Measurements from ENCODE around the gene SPOCK1. TPM values are rescaled to one million over a fixed set of nuclear protein-coding genes. Genes with fewer than 3 reads are reported as not detected.

SPOCK1 gene
- total and polyA plus RNA-seq, 2 experiments from 2014 or later: 8.2 to 10.5 TPM

DNA sequence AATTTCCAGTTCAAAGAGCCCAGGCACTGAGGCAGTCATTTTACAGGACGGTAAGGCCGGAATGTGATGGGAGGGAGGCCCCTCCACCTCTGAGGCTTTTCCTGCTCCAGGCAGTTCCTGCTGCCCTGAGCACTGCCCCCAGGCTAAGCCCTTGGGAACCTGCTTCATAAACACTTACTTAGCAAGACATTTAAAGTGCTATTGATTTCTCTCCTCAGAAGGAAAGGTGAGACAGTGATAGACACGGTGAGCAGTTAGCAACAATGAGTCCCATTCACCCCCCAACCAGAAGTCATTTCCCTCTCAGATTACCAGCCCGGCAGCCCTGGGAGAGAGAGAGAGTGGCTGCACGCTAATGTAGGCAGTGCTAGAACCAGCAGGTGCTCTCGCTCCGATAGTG, 462.5 kb downstream of the SPOCK1 start:
- ATAC-seq (peak; percentile 85), DNase-seq (ENCODE audit: low spot score) (peak; percentile 72)
- no peaks in the 10 kb centered on the region; the same call in 1 of the 3 replicates for H3K9me3 Mint-ChIP-seq
- no peaks in the 10 kb centered on the region for H3F3A ChIP-seq (replicated peaks; ENCODE audit: low read depth)
- H3K27me3 Mint-ChIP-seq (ENCODE audit: insufficient read depth, low read depth, poor library complexity): peaks cover 4% of the 10 kb centered on the region
- H3K27me3 ChIP-seq (ENCODE audit: insufficient read depth): no peaks in the 10 kb centered on the region
- no peak overlapping the region for H3K4me3 Mint-ChIP-seq
- peaks cover 31% of the 10 kb centered on the region for H3K4me1 ChIP-seq (ENCODE audit: insufficient read depth)
- H3K36me3 ChIP-seq (ENCODE audit: insufficient read depth): peaks cover 3% of the 10 kb centered on the region; the same call in 1 of the 2 replicates
- peak overlapping the region; percentile 66 for H3K4me2 ChIP-seq
- peaks cover 4% of the 10 kb centered on the region; the same call in 2 of the 3 replicates for H3K36me3 Mint-ChIP-seq (ENCODE audit: low read depth)
- no peaks in the 10 kb centered on the region for H4K20me1 ChIP-seq (replicated peaks; ENCODE audit: insufficient read depth)
- no peaks in the 10 kb centered on the region for H3K79me2 ChIP-seq (replicated peaks; ENCODE audit: insufficient read depth)
- peaks cover 62% of the 10 kb centered on the region for H3K4me1 Mint-ChIP-seq
- no peak overlapping the region for H3K4me3 ChIP-seq
- peaks cover 10% of the 10 kb centered on the region; the same call in 1 of the 2 replicates for H3K9me2 ChIP-seq (ENCODE audit: insufficient read depth)
- peak overlapping the region; percentile 83 for H3K27ac Mint-ChIP-seq
- TF ChIP-seq NANOG (IDR thresholded peaks at IDR 0.05; ENCODE audit: borderline replicate concordance) (peak; percentile 41; the same call in 1 of the 2 replicates), ZNF462 (CRISPR knock-in tag; IDR thresholded peaks at IDR 0.05) (peak; percentile 31; the same call in 1 of the 2 replicates), EZH2phosphoT487 (IDR thresholded peaks at IDR 0.05; ENCODE audit: unreplicated experiment) (no peak)
- TF ChIP-seq, protein P1, sequence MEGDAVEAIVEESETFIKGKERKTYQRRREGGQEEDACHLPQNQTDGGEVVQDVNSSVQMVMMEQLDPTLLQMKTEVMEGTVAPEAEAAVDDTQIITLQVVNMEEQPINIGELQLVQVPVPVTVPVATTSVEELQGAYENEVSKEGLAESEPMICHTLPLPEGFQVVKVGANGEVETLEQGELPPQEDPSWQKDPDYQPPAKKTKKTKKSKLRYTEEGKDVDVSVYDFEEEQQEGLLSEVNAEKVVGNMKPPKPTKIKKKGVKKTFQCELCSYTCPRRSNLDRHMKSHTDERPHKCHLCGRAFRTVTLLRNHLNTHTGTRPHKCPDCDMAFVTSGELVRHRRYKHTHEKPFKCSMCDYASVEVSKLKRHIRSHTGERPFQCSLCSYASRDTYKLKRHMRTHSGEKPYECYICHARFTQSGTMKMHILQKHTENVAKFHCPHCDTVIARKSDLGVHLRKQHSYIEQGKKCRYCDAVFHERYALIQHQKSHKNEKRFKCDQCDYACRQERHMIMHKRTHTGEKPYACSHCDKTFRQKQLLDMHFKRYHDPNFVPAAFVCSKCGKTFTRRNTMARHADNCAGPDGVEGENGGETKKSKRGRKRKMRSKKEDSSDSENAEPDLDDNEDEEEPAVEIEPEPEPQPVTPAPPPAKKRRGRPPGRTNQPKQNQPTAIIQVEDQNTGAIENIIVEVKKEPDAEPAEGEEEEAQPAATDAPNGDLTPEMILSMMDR (conservative IDR thresholded peaks at IDR 0.05; ENCODE audit: low read depth in 2 of 2): no peak
- H3K27ac ChIP-seq (ENCODE audit: low read depth): peak overlapping the region; percentile 7; the same call in 1 of the 2 replicates
- no peak overlapping the region for H2AFZ ChIP-seq

All from GM23338 (cell line).